Prostate gland (tissue), 2 donors: Measurements from ENCODE around the gene ERICH6B. TPM values are rescaled to one million over a fixed set of nuclear protein-coding genes. Genes with fewer than 3 reads are reported as not detected.

Experiments
- DNase-seq: peaks from one replicate; pipeline ENCODE4 v3.0.0-alpha.2; 2019; ENCODE audit warnings: low spot score
- H3K27ac ChIP-seq, 2 donors: fragments of 200-600 bp; sonication (generic); 2 replicates each; pipeline ENCODE4 v1.5.1; 2017 to 2019
- H3K27me3 ChIP-seq: fragments of 200-600 bp; sonication (generic); replicated peaks from 2 replicates; pipeline ENCODE4 v1.5.1; 2019; ENCODE audit not compliant: insufficient read depth
- H3K36me3 ChIP-seq, 2 donors: fragments of 200-600 bp; sonication (generic); 1 replicate in 1 of 2; 2 replicates in 1 of 2; pipeline versions ENCODE4 v1.5.1 to v1.8.1; 2017 to 2019
- H3K4me1 ChIP-seq: fragments of 200-600 bp; sonication (generic); replicated peaks from 2 replicates; pipeline ENCODE4 v1.5.1; 2019
- H3K4me3 ChIP-seq, 2 donors: fragments of 200-600 bp; sonication (generic); 2 replicates each; pipeline ENCODE4 v1.5.1; 2017 to 2019
- H3K9me3 ChIP-seq: fragments of 200-600 bp; sonication (generic); 2 replicates; pipeline ENCODE4 v1.5.1; 2017
- CTCF ChIP-seq, 4 experiments: fragments of 200-600 bp in 2 of 4; fragments of 450-650 bp in 2 of 4; sonication (generic) in 2 of 4; IDR thresholded peaks; 1 replicate in 3 of 4; 2 replicates in 1 of 4; pipeline ENCODE4 v1.5.1; 2016 to 2019; ENCODE audit warnings: antibody characterized with exemption in 4 of 4, mild to moderate bottlenecking in 2 of 4, moderate library complexity in 2 of 4
- POLR2A ChIP-seq: fragments of 450-650 bp; IDR thresholded peaks from one replicate; pipeline ENCODE4 v1.6.1; 2016; ENCODE audit warnings: antibody characterized with exemption, mild to moderate bottlenecking
- POLR2AphosphoS5 ChIP-seq: sonication (generic); formaldehyde crosslinking; IDR thresholded peaks from one replicate; pipeline ENCODE4 v1.6.1; 2017; ENCODE audit warnings: antibody characterized with exemption
- WGBS: methylation state at CpG from one replicate; pipeline ENCODE4 v1.1.5; 2018; 5-methylcytosine and 5-hydroxymethylcytosine counted together
- intact Hi-C: fragments of 100-400 bp; cut with DNase I; formaldehyde crosslinking; loops from one replicate; pipeline ENCODE4 v1.14.2; 2022
- total RNA-seq, 2 donors: library from RNA; depleted of rRNA; stranded (reverse); fragments of >200 nt; gene quantifications; one replicate each; pipeline ENCODE4 v1.1.0, GENCODE V29; 2016

The ERICH6B gene
- total RNA-seq, 2 donors from 2014 or later, result not detected

DNA sequence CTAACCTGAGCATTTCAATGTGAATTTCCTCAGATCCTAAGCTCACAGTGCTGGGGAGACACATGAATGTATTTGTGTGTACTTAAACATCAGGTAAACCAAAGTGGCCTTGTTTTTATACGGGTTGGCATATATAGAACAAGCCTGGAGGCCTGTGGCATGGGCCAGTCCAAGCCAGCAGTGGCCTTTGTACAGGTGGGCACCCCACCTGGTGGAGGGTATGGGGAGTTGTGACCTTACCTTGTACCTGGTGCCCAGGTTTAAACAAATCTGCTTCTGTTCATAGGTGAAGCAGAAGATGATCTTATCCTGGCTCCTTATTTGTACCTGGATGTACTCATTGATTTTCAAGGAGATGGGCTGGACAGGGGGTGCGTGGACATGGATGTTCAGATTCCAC is 71.0 kb downstream of the ERICH6B start:
- Histone ChIP-seq H3K36me3 (no peaks in the 10 kb centered on the region), H3K27ac (no peak overlapping the region), H3K9me3 (no peaks in the 10 kb centered on the region), H3K27me3 (peaks cover 2% of the 10 kb centered on the region), H3K4me3 (no peak overlapping the region), H3K4me1 (no peaks in the 10 kb centered on the region)
- intact Hi-C loops, result no loop called here
- 94% methylated on average over 2 of the region's 2 CpGs for WGBS
- TF ChIP-seq POLR2A (no peak), POLR2AphosphoS5 (no peak), CTCF (IDR thresholded peaks at IDR 0.05) (no peak)
- DNase-seq, result no peak

GRCh38 chr13:45542878-45543277 is 72.7 kb downstream of the ERICH6B start:
- WGBS, result 97% methylated on average over 5 of the region's 5 CpGs

DNA sequence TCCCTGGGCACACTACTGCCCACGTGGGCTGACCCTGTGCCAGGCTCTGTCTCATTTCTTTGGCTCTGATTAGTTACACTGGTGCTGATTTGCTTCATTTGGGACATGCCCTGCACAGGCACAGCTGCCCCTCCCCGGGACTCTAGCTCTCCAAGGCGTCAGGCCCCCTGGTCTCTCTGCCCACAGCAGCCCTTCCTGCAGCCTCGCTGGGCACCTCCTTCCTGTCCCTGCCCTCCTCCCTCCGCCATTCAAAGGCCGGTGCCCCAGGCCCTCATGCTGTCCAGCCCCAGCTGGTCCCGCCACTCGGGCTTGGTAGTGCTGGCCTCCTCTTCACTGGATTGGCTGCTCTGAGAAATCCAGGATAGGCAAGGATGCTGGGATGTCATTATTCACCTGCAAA is 73.1 kb downstream of the ERICH6B start:
- Histone ChIP-seq H3K4me3 (no peak overlapping the region), H3K27ac (no peak overlapping the region), H3K9me3 (no peaks in the 10 kb centered on the region), H3K4me1 (no peaks in the 10 kb centered on the region), H3K27me3 (peaks cover 2% of the 10 kb centered on the region), H3K36me3 (no peaks in the 10 kb centered on the region)
- WGBS, result 82% methylated on average over 8 of the region's 8 CpGs
- DNase-seq, result no peak
- intact Hi-C loops, result no loop called here
- no peak for TF ChIP-seq CTCF (IDR thresholded peaks at IDR 0.05)
- no peak for TF ChIP-seq POLR2AphosphoS5
- no peak for TF ChIP-seq POLR2A

More at GRCh38 chr13:45542878-45543277, 72.7 kb downstream of the ERICH6B start:
- H3K36me3 ChIP-seq, result no peaks in the 10 kb centered on the region
- no peak overlapping the region for H3K27ac ChIP-seq
- no peaks in the 10 kb centered on the region for H3K9me3 ChIP-seq
- TF ChIP-seq POLR2A (no peak), CTCF (IDR thresholded peaks at IDR 0.05) (no peak), POLR2AphosphoS5 (no peak)
- no peaks in the 10 kb centered on the region for H3K4me1 ChIP-seq
- no peak for DNase-seq
- no peak overlapping the region for H3K4me3 ChIP-seq
- intact Hi-C loops, result no loop called here
- H3K27me3 ChIP-seq, result peaks cover 2% of the 10 kb centered on the region

- Histone ChIP-seq H3K4me3 (no peak overlapping the region), H3K4me1 (no peaks in the 10 kb centered on the region), H3K27me3 (no peaks in the 10 kb centered on the region), H3K9me3 (no peaks in the 10 kb centered on the region), H3K27ac (no peak overlapping the region), H3K36me3 (no peaks in the 10 kb centered on the region)
- 88% methylated on average over 11 of the region's 11 CpGs for WGBS
- intact Hi-C loops, result no loop called here
- no peak for TF ChIP-seq POLR2A
- TF ChIP-seq POLR2AphosphoS5, result no peak
- no peak for TF ChIP-seq CTCF (IDR thresholded peaks at IDR 0.05)
- DNase-seq, result no peak
These were observed 73.7 kb downstream of the ERICH6B start for GRCh38 chr13:45541806-45542205.

DNA sequence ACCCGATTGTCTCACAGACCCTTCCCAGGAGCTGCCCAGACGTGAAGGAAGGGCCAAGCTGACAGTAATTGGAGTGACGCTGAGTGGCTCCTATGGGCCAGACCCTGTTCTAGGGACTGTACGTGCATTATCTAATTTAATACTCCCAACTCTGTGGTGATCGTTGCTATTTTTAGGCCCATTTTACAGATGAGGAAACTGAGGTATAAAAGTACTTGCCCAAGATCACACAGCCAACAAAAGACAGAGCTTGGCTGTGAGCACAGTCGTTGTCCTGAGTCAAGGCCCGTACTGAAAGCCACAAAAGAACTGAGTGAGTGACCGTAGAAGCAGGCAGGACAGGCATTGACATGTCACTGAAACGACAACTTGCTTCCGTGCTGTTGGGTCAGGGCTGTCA is 74.7 kb downstream of the ERICH6B start:
- 76% methylated on average over 10 of the region's 10 CpGs for WGBS
- Histone ChIP-seq H3K27me3 (no peaks in the 10 kb centered on the region), H3K9me3 (no peaks in the 10 kb centered on the region), H3K4me1 (no peaks in the 10 kb centered on the region), H3K27ac (no peak overlapping the region), H3K4me3 (no peak overlapping the region), H3K36me3 (no peaks in the 10 kb centered on the region)
- DNase-seq, result no peak
- TF ChIP-seq POLR2A (no peak), CTCF (IDR thresholded peaks at IDR 0.05) (no peak), POLR2AphosphoS5 (no peak)
- intact Hi-C loops, result no loop called here
